Urothelium cell line (cell line): ENCODE results near the gene FUT6.
"Not testable (repeated sequence)": the region's sequence is repeated elsewhere in the genome, so short reads cannot be mapped to it uniquely, and the experiment has no call there.

Experiments
- DNase-seq: peaks from one replicate; pipeline ENCODE4 v3.0.0; 2011; ENCODE audit warnings: low spot score, mixed read lengths
- FAIRE-seq: peaks from 2 replicates; lab custom pipeline; 2011; peaks lifted over from hg19 to GRCh38; lab: Jason Lieb, UNC

FUT6 gene

DNA sequence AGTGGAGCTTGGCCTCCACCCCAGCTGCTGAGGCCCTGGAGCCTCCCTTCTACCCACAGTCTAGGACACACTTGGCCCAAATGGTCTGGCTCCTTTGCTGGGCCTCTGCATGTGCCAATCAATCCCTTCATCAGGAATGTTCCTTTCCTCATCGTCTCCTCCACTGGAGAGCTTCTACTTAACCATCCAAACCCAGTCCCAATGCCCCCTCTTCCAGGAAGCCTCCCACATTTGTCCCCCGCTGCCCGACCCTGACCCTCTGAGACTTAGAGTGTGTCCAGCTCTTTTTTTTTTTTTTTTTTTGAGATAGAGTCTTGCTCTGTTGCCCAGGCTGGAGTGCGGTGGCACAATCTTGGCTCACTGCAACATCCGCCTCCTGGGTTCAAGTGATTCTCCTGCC, 51.1 kb downstream of the FUT6 start:
- DNase-seq (no peak), FAIRE-seq (no peak)

GRCh38 chr19:5787409-5788182, 51.9 kb downstream of the FUT6 start:
- no peak for FAIRE-seq
- no peak for DNase-seq

DNA sequence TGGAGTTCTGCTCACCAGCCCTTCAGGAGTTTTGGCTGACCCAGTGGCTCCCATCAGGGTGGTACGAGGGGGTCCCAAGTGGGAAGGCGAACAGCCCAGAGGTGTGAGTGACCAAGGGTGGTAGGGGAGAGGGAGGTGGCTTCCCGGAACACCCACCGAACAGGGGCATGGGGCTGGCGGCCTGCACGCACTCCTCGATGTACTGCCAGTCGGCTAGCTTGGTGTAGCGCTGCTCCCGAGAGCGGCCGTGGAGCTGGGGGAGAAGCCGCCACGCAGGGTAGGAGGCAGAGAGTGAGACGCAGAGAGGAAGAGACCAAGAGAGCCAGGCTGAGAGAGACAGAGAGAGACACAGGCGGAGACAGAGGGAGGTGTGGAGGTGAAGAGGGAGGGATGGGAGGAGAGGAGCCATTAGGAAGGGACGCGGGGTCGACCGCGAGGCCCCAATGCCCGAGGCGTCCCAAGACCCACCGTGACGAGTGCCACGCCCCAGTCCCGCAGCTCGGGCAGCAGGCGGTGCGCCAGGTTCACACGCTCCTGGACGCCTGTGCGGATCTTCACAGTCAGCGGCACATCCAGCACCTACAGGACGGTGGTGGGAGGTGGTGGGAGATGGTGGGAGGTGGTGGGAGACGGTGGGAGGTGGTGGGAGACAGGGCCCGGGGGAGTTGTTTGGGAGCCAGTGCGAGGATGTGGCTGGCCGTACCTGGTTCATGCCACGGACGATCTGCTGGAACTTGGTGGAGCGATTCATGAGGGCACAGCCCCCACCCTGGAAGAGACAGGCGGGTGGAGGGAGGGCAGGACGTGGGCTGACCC, 52.7 kb downstream of the FUT6 start:
- no peak for DNase-seq
- FAIRE-seq = peak; percentile 91

DNA sequence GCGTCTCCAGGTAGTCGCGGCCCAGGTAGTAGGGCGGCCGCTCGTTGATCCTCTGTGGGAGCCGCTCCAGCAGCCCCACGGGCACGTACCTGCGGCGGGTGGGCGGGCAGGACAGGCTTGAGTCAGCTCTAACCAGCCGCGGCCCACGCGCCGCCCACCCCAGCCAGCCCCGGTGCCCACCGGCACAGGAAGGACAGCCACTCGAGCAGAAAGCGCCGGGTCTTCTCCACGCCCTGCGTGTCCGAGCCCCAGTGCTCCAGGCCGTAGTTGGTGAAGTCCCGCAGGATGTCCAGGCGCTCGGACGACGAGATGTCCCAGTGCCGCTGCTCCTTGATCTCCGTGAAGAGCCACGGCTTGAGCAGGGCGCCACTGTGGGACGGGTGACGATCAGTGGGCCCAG, 54.1 kb downstream of the FUT6 start:
- DNase-seq = no peak
- FAIRE-seq = no peak

GRCh38 chr19:5784581-5785147, 54.8 kb downstream of the FUT6 start, which contains the start of gene PRR22:
PRR22 (minus strand) TSS chr19:5784746; CDS start chr19:5784660, 86 bp downstream.
- DNase-seq (no peak), FAIRE-seq (no peak)

DNA sequence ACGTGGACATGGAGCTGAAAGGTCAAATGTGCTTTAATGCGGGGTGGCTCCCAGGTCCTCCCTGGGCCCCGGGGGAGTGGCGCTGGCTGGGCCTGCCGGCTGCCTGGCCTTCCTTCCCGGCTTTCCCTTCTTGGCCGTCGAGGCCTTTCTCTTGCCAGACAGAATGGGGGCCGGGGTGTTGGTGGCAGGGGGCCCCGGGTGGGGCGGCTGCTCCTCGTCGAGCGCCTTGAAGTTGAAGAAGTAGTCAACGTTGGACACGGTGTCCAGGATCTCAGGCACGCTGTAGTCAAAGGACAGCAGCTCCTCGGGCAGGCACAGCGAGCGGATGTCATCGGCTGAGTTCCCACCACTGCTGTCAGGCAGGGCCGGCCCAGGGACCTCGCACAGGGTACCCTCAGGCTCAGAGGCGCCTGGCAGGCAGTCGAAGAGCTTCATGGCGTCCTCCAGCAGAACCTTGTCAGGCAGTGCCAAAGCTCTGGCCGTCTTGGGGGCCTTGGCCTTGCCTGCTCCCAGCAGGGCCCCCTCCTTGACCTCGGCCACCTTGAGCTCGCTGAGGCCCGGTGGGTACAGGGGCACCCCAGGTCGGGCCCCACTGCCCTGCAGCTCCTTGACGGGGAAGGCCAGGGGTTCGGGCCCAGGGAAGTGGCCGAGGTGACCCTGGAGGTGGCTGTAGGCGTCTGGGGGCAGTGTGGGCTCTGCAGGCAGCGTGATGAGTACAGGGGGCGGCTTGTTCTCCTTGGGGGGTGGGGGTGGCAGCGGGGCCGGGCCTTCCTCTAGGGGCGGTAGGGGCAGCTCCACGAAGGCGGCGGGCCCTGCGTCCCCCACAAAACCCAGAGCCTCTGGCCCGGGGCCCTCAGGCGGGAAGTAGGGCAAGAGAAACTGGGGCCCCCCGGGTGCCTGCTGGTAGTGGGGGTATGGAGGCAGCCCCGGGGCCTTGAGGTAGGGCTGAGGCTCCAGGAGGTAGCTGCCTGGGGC, 56.3 kb downstream of the FUT6 start:
- DNase-seq (no peak), FAIRE-seq (no peak)

GRCh38 chr19:5782322-5782721, 57.2 kb downstream of the FUT6 start:
- DNase-seq = no peak
- FAIRE-seq = no peak

DNA sequence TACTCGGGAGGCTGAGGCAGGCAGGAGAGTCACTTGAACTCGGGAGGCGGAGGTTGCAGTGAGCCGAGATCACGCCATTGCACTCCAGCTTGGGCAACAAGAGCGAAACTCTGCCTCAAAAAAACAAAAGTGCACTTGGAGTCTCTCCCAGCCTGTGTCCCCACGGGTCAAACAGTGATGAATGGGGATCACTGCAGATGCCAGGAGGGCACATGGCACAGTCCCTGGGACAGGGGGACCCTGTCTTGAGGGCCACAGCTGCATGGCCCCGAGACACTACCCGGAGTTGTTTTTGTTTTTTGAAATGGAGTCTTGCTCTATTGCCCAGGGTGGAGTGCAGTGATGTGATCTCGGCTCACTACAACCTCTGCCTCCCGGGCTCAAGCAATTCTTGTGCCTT, 58.6 kb downstream of the FUT6 start:
- DNase-seq, FAIRE-seq: not testable (repeated sequence)
